ENCODE results near the gene ENAH.
"Not testable (repeated sequence)": the region's sequence is repeated elsewhere in the genome, so short reads cannot be mapped to it uniquely, and the experiment has no call there.

ENAH gene

GRCh38 chr1:225484657-225485214 lies 168.2 kb downstream of the ENAH start:
- no peak for DNase-seq

- DNase-seq: no peak
Observed at GRCh38 chr1:225483818-225484656, 168.9 kb downstream of the ENAH start.

- no peak for DNase-seq
Observed at GRCh38 chr1:225482421-225482950, 170.4 kb downstream of the ENAH start.

- DNase-seq: no peak
Observed at GRCh38 chr1:225481738-225482137, 171.2 kb downstream of the ENAH start.

GRCh38 chr1:225480825-225481434 lies 172.0 kb downstream of the ENAH start:
- no peak for DNase-seq

GRCh38 chr1:225479996-225480720 lies 172.8 kb downstream of the ENAH start:
- DNase-seq: no peak

GRCh38 chr1:225479341-225479740 lies 173.6 kb downstream of the ENAH start:
- no peak for DNase-seq

- DNase-seq: no peak
Observed at GRCh38 chr1:225477296-225477911, 175.5 kb downstream of the ENAH start.

GRCh38 chr1:225476538-225476988 lies 176.4 kb downstream of the ENAH start:
- DNase-seq: no peak

GRCh38 chr1:225476100-225476511 lies 176.8 kb downstream of the ENAH start:
- no peak for DNase-seq

GRCh38 chr1:225474986-225475820 lies 177.7 kb downstream of the ENAH start:
- peak; percentile 62 for DNase-seq

GRCh38 chr1:225474439-225474985 lies 178.4 kb downstream of the ENAH start:
- DNase-seq: no peak

- not testable (repeated sequence) for DNase-seq
Observed at GRCh38 chr1:225473676-225474438, 179.1 kb downstream of the ENAH start.

GRCh38 chr1:225473266-225473665 lies 179.7 kb downstream of the ENAH start:
- not testable (repeated sequence) for DNase-seq

GRCh38 chr1:225471453-225472301 lies 181.2 kb downstream of the ENAH start:
- no peak for DNase-seq

GRCh38 chr1:225471109-225471452 lies 181.8 kb downstream of the ENAH start:
- DNase-seq: no peak

GRCh38 chr1:225470211-225471108 lies 182.5 kb downstream of the ENAH start:
- DNase-seq: no peak

- no peak for DNase-seq
Observed at GRCh38 chr1:225469051-225469450, 183.9 kb downstream of the ENAH start.

Data from activated effector memory CD4-positive, alpha-beta T cell treated with Interleukin-2 at 50 U/mL for 16 hours (primary cell).